CD4-positive, alpha-beta memory T cell (primary cell): ENCODE measurements around the gene RPS17. TPM values are rescaled to one million over a fixed set of nuclear protein-coding genes. Genes with fewer than 3 reads are reported as not detected.

ENCODE experiments used
- CTCF ChIA-PET: fragments of 350-600 bp; sonication (Branson Sonifier 250); formaldehyde crosslinking; loops from one replicate; lab custom pipeline; 2021; ENCODE audit warnings: inconsistent platforms; ENCODE audit not compliant: partially characterized antibody; lab: Charles Lee
- POLR2A ChIA-PET: fragments of 350-600 bp; sonication (Branson Sonifier 250); formaldehyde crosslinking; loops from one replicate; lab custom pipeline; 2021; ENCODE audit not compliant: partially characterized antibody; lab: Charles Lee
- DNase-seq, 5 donors: peaks; one replicate each; pipeline versions ENCODE4 v3.0.0 to v3.0.0-alpha.2; 2020 to 2022; ENCODE audit warnings: mixed read lengths in 1 of 5
- H3K27ac ChIP-seq: one replicate; pipeline ENCODE4 v1.7.0; 2013; ENCODE audit warnings: low read depth, low read length
- H3K27me3 ChIP-seq: 2 replicates; pipeline ENCODE4 v1.7.0; 2013; ENCODE audit warnings: mild to moderate bottlenecking, low read length, moderate library complexity; ENCODE audit not compliant: insufficient read depth
- H3K36me3 ChIP-seq: 2 replicates; pipeline ENCODE4 v1.7.0; 2013; ENCODE audit warnings: mild to moderate bottlenecking, low read length, moderate library complexity; ENCODE audit not compliant: insufficient read depth
- H3K4me1 ChIP-seq: 2 replicates; pipeline ENCODE4 v1.7.0; 2013; ENCODE audit warnings: mild to moderate bottlenecking, low read length, moderate library complexity; ENCODE audit not compliant: insufficient read depth
- H3K4me3 ChIP-seq, 2 donors: one replicate each; pipeline ENCODE4 v1.7.0; 2013; ENCODE audit warnings: low read length in 2 of 2, mild to moderate bottlenecking in 1 of 2
- H3K9me3 ChIP-seq, 2 donors: one replicate each; pipeline ENCODE4 v1.7.0; 2013; ENCODE audit warnings: low read length in 2 of 2, control low read depth in 1 of 2; ENCODE audit not compliant: control insufficient read depth in 1 of 2
- H3K27ac Mint-ChIP-seq, 7 donors: one replicate each; pipeline ENCODE4 v1.8.0; 2020 to 2021; ENCODE audit warnings: mixed read lengths in 7 of 7, mild to moderate bottlenecking in 6 of 7, inconsistent platforms in 3 of 7, moderate library complexity in 3 of 7
- H3K27me3 Mint-ChIP-seq, 2 donors: one replicate each; pipeline ENCODE4 v1.8.0; 2020 to 2021; ENCODE audit warnings: mixed read lengths in 2 of 2
- H3K36me3 Mint-ChIP-seq, 2 donors: one replicate each; pipeline ENCODE4 v1.8.0; 2020 to 2021; ENCODE audit warnings: mixed read lengths in 2 of 2, inconsistent platforms in 1 of 2, mild to moderate bottlenecking in 1 of 2
- H3K4me1 Mint-ChIP-seq, 4 donors: one replicate each; pipeline ENCODE4 v1.8.0; 2020 to 2021; ENCODE audit warnings: mixed read lengths in 4 of 4, mild to moderate bottlenecking in 1 of 4
- H3K4me3 Mint-ChIP-seq, 8 donors: one replicate each; pipeline ENCODE4 v1.8.0; 2020 to 2021; ENCODE audit warnings: mixed read lengths in 8 of 8, mild to moderate bottlenecking in 7 of 8, moderate library complexity in 6 of 8, inconsistent platforms in 3 of 8
- H3K9me3 Mint-ChIP-seq, 8 donors: one replicate each; pipeline ENCODE4 v1.8.0; 2020 to 2021; ENCODE audit warnings: mixed read lengths in 8 of 8, mild to moderate bottlenecking in 5 of 8, inconsistent platforms in 3 of 8, moderate library complexity in 1 of 8
- intact Hi-C: fragments of 100-400 bp; cut with micrococcal nuclease; formaldehyde crosslinking; loops from one replicate; pipeline ENCODE4 v1.15.1; 2023
- polyA plus RNA-seq, 2 donors: library from polyadenylated mRNA; unstranded; fragments of 300-500 nt; fragmentation: Illumina TruSeq; gene quantifications; one replicate each; pipeline ENCODE4 v1.2.3, GENCODE V29; 2021
- total RNA-seq, 2 experiments: library from RNA; stranded (reverse); gene quantifications; one replicate each; pipeline ENCODE4 v1.2.3, GENCODE V29; 2021

Gene RPS17
- total RNA-seq (1,000 to 10,000 TPM; 2,038 to 2,106 TPM), polyA plus RNA-seq (1,000 to 10,000 TPM; 1,310 to 1,371 TPM)

DNA sequence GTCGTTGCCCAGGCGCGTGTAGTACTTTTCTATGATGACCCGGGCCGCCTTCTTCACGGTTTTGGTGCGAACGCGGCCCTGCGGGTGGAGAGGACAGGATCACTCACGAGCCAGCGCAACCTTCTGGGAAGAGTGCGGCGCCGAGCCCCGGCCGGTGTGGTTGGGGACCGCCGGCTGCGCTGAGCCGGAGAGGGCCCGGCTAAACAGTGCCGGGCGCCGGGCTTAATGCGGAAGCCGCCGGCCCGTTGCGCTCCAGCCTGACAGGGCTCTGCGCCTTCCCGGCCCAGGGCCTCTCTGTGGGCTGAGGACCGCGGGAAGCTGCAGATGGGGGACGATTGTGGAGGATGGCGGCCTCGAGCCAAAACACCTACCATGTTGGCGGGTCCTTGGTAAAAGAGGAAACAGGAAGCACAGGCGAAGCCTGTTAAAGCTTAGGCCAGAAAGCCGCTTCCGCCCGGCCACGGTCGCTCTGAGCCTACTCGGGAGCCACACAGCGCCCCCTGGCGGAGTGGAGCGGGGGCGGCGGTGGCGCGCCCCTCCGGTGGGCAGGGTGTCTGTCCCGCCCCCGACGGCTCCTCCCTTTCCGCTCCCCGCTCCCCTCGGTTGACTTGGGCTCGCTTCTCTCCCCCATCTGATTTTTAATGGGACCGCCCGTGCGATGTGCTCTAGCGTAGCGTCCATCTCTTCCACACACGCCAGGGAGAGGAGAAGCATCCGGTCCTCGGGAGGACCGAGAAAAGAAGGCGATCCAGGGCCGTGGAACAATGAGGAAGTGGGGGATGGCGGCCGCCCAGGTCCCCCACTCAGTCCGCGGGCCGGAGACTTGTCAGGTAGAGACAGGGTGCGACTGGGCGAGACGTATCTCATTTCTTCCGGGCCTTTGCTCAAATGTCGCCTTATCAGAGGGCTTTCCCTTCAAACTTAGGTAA is at the start of gene RPS17:
TSS of gene RPS17 (minus strand) at position 403 of the 929 bp plus-strand sequence. CDS start at position 374, 29 bp downstream.
- intact Hi-C loops = loop anchor here (1.0 kb wide), 4 partner anchors 140 to 446 kb away; partner anchors contain the start of genes RAMAC and WHAMM
- DNase-seq = peak; percentile 96 to 99 (median 99)
- peaks cover 12 to 39% (median 25%) of the 10 kb centered on the region in 4 donors for H3K4me1 Mint-ChIP-seq
- no peaks in the 10 kb centered on the region for H3K9me3 ChIP-seq
- H3K9me3 Mint-ChIP-seq = no peaks in the 10 kb centered on the region
- H3K36me3 ChIP-seq = peaks cover 34% of the 10 kb centered on the region
- no peaks in the 10 kb centered on the region for H3K27me3 ChIP-seq
- peak within 1 kb of the TSS; percentile 73 to 91 for H3K4me3 ChIP-seq
- POLR2A ChIA-PET = interaction anchor here (0.6 to 4.0 kb wide), 24 partner anchors 9 to 527 kb away, joined by 3 to 42 read pairs (median 4); partner anchors contain the start of genes AP3B2, BTBD1, C15orf40 and CPEB1
- peaks cover 0 to 2% of the 10 kb centered on the region in 2 donors for H3K27me3 Mint-ChIP-seq
- H3K27ac ChIP-seq = peak within 1 kb of the TSS; percentile 83
- H3K4me3 Mint-ChIP-seq = peak within 1 kb of the TSS; percentile 95 to 99 (median 97)
- peak within 1 kb of the TSS; percentile 94 to 98 (median 97) for H3K27ac Mint-ChIP-seq
- CTCF ChIA-PET = interaction anchor here (0.5 to 5.0 kb wide), 12 partner anchors 9 to 477 kb away, joined by 3 to 54 read pairs (median 3); partner anchors contain the start of gene RAMAC
- H3K4me1 ChIP-seq = peaks cover 26% of the 10 kb centered on the region
- peaks cover 35 to 55% of the 10 kb centered on the region in 2 donors for H3K36me3 Mint-ChIP-seq

- Mint-ChIP-seq H3K9me3 (no peaks in the 10 kb centered on the region), H3K4me1 (no peaks in the 10 kb centered on the region), H3K27me3 (peaks cover 5 to 30% of the 10 kb centered on the region in 2 donors), H3K36me3 (no peaks in the 10 kb centered on the region), H3K27ac (no peak overlapping the region), H3K4me3 (no peak overlapping the region)
- intact Hi-C loops = no loop called here
- DNase-seq = no peak
- Histone ChIP-seq H3K9me3 (no peaks in the 10 kb centered on the region), H3K36me3 (no peaks in the 10 kb centered on the region), H3K27me3 (no peaks in the 10 kb centered on the region), H3K27ac (no peak overlapping the region), H3K4me3 (no peak overlapping the region), H3K4me1 (no peaks in the 10 kb centered on the region)
- ChIA-PET POLR2A (no interaction called here), CTCF (no interaction called here)
These were observed 47.5 kb upstream of the RPS17 start for GRCh38 chr15:82587805-82588204.

- no peak for DNase-seq
- H3K36me3 Mint-ChIP-seq = no peaks in the 10 kb centered on the region
- no peak overlapping the region for H3K27ac Mint-ChIP-seq
- Histone ChIP-seq H3K9me3 (no peaks in the 10 kb centered on the region), H3K36me3 (no peaks in the 10 kb centered on the region), H3K27ac (no peak overlapping the region), H3K27me3 (no peaks in the 10 kb centered on the region), H3K4me1 (no peaks in the 10 kb centered on the region), H3K4me3 (no peak overlapping the region)
- ChIA-PET POLR2A (no interaction called here), CTCF (interaction anchor here (0.6 kb wide), 1 partner anchor 1107 kb away, joined by 3 read pairs; no protein-coding TSS in a partner anchor)
- intact Hi-C loops = no loop called here
- H3K27me3 Mint-ChIP-seq = peaks cover 8 to 26% of the 10 kb centered on the region in 2 donors
- H3K9me3 Mint-ChIP-seq = peaks cover 0 to 2% (median 0%) of the 10 kb centered on the region in 8 donors
- H3K4me3 Mint-ChIP-seq = no peak overlapping the region
- no peaks in the 10 kb centered on the region for H3K4me1 Mint-ChIP-seq
These were observed 44.8 kb upstream of the RPS17 start for GRCh38 chr15:82585072-82585471.

DNA sequence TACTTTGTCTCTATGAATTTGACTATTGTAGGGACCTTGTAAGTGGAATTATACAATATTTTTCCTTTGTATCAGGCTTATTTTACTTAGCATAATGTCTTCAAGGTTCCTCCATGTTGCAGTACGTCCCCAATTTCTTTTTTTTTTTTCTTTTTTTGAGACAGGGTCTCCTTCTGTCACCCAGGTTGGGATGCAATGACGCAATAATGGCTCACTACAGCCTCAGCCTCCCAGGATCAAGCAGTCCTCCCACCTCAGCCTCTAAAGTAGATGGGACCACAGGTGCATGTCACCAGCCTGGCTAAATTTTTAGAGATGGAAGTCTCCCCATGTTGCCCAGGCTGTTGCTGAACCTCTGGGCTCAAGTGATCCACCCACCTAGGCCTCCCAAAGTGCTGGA is 40.5 kb upstream of the RPS17 start:
- intact Hi-C loops = no loop called here
- Histone ChIP-seq H3K27ac (no peak overlapping the region), H3K36me3 (no peaks in the 10 kb centered on the region), H3K27me3 (no peaks in the 10 kb centered on the region), H3K9me3 (no peaks in the 10 kb centered on the region), H3K4me1 (no peaks in the 10 kb centered on the region), H3K4me3 (no peak overlapping the region)
- ChIA-PET CTCF (no interaction called here), POLR2A (no interaction called here)
- H3K27me3 Mint-ChIP-seq = peaks cover 10 to 19% of the 10 kb centered on the region in 2 donors
- H3K36me3 Mint-ChIP-seq = no peaks in the 10 kb centered on the region
- H3K4me1 Mint-ChIP-seq = no peaks in the 10 kb centered on the region
- DNase-seq = no peak
- no peak overlapping the region for H3K27ac Mint-ChIP-seq
- H3K4me3 Mint-ChIP-seq = no peak overlapping the region
- H3K9me3 Mint-ChIP-seq = peaks cover 0 to 2% (median 0%) of the 10 kb centered on the region in 8 donors

DNA sequence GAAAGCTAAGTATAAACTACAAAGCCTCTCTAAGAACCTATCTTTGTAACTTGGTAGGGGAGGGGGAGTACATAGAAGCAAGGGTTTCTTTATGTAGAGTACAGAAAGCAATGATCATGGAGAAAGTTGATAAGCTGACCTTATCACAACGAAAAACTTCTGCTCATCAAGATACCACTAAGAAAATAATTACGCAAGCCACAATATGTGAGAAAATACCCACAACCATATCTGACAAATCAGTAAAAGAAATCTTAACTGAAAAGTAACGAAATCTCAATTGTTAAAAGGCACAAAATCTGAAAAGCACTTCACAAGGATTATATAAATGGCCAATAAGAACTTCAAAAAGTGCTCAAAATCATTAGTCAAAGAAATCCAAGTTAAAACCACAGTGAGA is 35.1 kb upstream of the RPS17 start:
- Mint-ChIP-seq H3K9me3 (no peaks in the 10 kb centered on the region), H3K27ac (no peak overlapping the region), H3K27me3 (peaks cover 20 to 23% of the 10 kb centered on the region in 2 donors), H3K4me3 (no peak overlapping the region), H3K36me3 (no peaks in the 10 kb centered on the region), H3K4me1 (peaks cover 0 to 1% (median 0%) of the 10 kb centered on the region in 4 donors)
- ChIA-PET POLR2A (no interaction called here), CTCF (interaction anchor here (0.6 kb wide), 1 partner anchor 159 kb away, joined by 4 read pairs; no protein-coding TSS in a partner anchor)
- Histone ChIP-seq H3K27me3 (peaks cover 9% of the 10 kb centered on the region), H3K4me3 (no peak overlapping the region), H3K36me3 (no peaks in the 10 kb centered on the region), H3K4me1 (no peaks in the 10 kb centered on the region), H3K9me3 (no peaks in the 10 kb centered on the region), H3K27ac (no peak overlapping the region)
- DNase-seq = no peak
- intact Hi-C loops = no loop called here

- Histone ChIP-seq H3K27ac (no peak overlapping the region), H3K4me3 (no peak overlapping the region), H3K4me1 (no peaks in the 10 kb centered on the region), H3K36me3 (no peaks in the 10 kb centered on the region), H3K9me3 (no peaks in the 10 kb centered on the region), H3K27me3 (peaks cover 9% of the 10 kb centered on the region)
- Mint-ChIP-seq H3K36me3 (no peaks in the 10 kb centered on the region), H3K27ac (no peak overlapping the region), H3K9me3 (no peaks in the 10 kb centered on the region), H3K4me1 (peaks cover 0 to 1% (median 0%) of the 10 kb centered on the region in 4 donors), H3K4me3 (no peak overlapping the region), H3K27me3 (peaks cover 18 to 23% of the 10 kb centered on the region in 2 donors)
- intact Hi-C loops = no loop called here
- DNase-seq = no peak
- ChIA-PET CTCF (no interaction called here), POLR2A (no interaction called here)
These were observed 32.7 kb upstream of the RPS17 start for GRCh38 chr15:82572986-82573385.

- no peak for DNase-seq
- CTCF ChIA-PET = no interaction called here
- no peak overlapping the region for H3K27ac Mint-ChIP-seq
These were observed 32.1 kb upstream of the RPS17 start for GRCh38 chr15:82572311-82572710.

More at GRCh38 chr15:82572311-82572710, 32.1 kb upstream of the RPS17 start:
- Histone ChIP-seq H3K27me3 (peaks cover 9% of the 10 kb centered on the region), H3K4me1 (no peaks in the 10 kb centered on the region), H3K27ac (no peak overlapping the region), H3K36me3 (no peaks in the 10 kb centered on the region), H3K4me3 (no peak overlapping the region), H3K9me3 (no peaks in the 10 kb centered on the region)
- Mint-ChIP-seq H3K9me3 (no peaks in the 10 kb centered on the region), H3K4me3 (peak overlapping the region in 1 of 8 donors; percentile 36), H3K36me3 (no peaks in the 10 kb centered on the region), H3K4me1 (peaks cover 0 to 1% (median 0%) of the 10 kb centered on the region in 4 donors), H3K27me3 (peaks cover 18 to 23% of the 10 kb centered on the region in 2 donors)
- POLR2A ChIA-PET = no interaction called here
- intact Hi-C loops = no loop called here
